IPS-NIHi7 (cell line): ENCODE results near the gene LILRA6.
"Not testable (repeated sequence)": the region's sequence is repeated elsewhere in the genome, so short reads cannot be mapped to it uniquely, and the experiment has no call there.

Source experiments
- DNase-seq: peaks from one replicate; pipeline ENCODE4 v3.0.0; 2012; ENCODE audit warnings: mixed read lengths; ENCODE audit errors: extremely low spot score

Gene LILRA6

DNA sequence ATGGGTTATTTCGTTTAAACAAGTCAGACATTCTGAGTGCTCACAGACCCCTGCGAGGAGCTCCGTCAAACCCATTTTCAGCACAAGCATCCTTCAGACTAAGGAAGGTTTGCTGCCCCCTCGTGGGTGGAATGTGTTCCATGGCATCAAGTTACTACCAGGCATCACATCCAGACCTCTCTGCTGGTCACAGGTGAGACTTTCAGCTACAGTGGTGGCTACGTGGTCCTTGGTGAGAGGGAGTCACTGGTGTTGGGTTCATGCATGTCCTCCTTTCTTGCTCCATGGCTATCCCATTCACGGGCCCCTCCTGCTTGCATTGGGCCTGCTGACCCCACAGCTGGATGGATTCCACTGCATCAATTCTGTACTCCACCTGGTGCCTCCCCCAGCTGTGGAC lies 23.5 kb upstream of the LILRA6 start:
- peak; percentile 89 for DNase-seq

- no peak for DNase-seq
These were observed 19.9 kb upstream of the LILRA6 start for GRCh38 chr19:54262470-54262869.

GRCh38 chr19:54262066-54262465 lies 19.5 kb upstream of the LILRA6 start:
- DNase-seq: no peak

DNA sequence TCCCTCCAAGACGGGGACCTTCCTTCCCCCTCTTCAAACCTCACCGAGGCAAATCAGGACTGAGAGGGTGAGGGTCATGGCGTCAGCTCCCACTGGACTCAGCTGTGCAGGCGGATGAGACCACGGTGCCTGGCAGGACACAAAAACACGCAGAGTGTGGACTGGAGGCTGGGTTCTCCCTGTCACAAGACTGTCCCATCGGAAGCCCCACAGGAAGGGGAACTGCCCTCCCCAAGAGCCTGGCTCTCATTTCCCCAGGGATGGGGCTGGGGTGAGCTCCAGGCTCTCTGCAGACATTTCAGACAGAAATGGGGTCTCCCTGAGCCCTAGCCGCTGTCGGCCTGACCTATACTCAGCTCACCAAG lies 14.5 kb upstream of the LILRA6 start, which contains the start of gene LILRB5:
Gene LILRB5 (minus strand): TSS at position 158 of the 365 bp plus-strand sequence. CDS start 80 bp downstream, at position 78.
- DNase-seq: no peak

- DNase-seq: no peak
These were observed 13.9 kb upstream of the LILRA6 start for GRCh38 chr19:54256250-54257115.

DNA sequence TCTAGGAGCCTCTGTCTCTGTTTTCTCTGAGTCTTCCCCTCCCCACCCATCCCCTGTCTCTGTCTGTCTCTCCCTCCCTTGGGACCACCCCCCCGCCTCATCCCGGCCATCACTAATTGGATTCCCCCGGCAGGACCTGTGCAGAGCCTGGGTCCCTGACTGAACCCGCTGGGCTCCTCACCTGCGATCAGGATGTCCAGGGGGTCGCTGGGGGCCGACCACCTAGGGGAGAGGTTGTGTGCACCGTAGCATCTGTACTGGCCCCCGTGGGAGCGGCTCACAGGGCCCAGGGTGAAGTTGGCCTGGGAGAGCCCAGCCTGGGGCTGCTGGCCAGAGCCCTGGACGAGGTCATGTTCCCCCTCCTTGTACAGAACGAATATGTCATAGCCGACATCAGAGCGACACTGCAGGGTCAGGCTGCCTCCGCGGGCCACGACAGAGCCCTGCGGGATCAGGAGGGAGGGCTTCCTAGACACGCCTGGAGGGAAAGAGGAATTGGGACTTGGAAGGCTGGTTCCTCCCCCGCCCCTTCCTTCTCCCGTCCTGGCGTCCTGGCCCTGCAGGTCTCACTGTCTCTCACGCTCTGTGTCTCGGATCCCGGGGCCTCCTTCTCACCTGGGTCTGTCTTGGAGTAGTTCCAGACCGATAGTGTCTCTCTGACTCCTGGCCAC lies 12.7 kb upstream of the LILRA6 start:
- no peak for DNase-seq

DNA sequence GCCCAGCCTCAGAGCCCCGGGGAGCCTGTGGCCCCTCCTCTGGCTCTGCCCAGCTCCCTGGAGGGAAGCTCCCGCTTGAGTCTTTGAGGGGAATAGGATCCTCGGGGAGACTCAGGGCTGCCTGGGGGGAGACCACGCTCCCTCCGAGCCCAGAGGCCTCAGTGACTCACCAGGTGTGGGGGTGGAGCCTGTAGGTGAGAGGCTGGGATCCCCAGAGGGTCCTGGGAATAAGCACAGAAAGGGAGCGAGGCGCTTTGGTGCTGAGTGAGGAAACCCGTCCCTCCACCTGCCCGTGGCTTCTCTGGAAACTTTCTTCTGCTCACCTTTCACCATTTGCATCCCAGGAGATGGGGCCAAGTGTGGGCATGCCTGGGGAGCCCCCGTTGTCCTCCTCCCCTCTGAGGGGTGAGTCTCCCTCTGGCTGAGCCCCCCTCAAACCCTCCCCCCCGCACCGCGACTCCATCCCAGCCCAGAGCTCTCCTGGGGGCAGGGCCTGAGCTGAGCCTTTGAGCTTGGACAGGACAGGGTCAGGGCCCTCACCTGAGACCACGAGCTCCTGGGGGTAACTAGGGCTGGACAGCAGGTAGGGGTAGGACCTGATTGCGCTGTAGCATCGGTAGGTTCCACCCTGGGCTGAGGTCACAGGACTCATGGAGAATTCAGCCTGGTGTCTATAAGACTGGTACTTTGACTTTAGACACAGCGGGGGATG lies 11.8 kb upstream of the LILRA6 start:
- DNase-seq: peak; percentile 49

- DNase-seq: no peak
These were observed 11.0 kb upstream of the LILRA6 start for GRCh38 chr19:54253331-54254194.

DNA sequence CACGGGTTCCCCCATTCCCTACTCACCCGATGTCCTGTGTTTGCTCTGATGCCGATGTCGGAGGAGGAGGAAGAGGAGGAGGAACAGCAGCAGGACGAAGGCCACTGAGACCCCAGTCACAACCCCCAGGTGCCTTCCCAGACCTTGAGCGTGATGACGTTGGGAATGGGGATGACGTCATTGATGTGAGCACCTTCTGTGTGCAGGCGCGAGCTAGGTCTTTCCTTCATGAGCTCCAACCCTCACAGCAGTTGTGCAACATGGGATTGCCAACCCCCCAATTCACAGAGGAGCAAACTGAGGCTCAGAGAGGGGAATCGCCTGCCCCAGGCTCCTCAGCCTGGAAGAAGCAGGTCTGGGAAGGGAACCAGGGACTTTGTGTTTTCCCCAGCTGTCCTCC lies 10.3 kb upstream of the LILRA6 start:
- no peak for DNase-seq

DNA sequence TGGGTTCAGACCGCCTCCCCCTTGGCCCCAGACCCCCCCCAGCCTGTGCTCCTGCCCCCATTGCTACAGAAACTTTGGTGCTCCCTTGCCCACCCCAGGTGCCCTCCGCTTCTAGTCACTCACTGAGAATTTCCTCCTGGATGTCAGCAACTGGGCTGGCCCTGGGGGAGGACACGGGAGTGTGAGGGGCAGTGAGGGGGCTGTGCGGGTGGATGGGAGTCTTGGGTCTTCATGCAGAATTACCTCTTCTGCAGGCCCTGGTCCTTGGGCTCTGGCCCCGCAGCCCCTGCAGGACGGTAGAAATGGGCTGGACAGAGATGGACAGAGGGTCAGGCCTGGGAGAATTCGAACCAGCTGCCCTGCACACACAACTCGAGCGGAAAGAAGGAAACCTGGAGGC lies 9.7 kb upstream of the LILRA6 start:
- no peak for DNase-seq

- DNase-seq: no peak
These were observed 5.5 kb upstream of the LILRA6 start for GRCh38 chr19:54248016-54248601.

DNA sequence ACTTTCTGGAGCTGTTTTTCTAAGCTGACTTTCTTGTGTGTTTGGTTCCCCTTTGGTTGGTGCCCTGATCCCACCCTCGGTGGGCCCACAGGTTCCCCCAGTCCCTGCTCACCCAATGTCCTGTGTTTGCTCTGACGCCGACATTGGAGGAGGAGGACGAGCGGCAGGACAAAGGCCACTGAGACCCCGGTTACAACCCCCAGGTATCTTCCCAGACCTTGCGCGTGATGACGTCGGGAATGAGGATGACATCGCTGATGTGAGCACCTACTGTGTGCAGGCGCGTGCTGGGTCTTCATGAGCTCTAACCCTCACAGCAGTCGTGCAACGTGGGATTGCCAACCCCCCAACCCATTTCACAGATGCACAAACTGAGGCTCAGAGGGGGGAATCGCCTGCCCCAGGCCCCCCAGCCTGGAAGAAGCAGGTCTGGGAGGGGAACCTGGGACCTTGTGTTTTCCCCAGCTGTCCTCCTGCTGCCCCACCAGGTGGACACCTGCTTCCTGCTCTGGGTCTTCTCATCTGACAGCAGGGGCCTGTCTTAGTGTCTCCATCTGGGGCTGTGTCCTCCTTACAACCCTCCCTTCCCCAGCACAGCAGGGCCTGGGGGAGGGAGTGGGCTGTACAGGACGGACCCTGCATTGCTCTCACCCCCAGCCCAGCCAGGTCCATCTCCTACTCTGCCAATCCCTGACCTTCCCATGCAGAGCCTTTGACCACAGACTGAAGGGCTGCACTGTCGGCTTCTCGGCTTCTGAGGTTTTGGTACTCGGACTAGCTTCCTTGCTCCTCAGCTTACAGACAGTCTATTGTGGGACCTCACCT lies 4.7 kb upstream of the LILRA6 start:
- no peak for DNase-seq

GRCh38 chr19:54245936-54246335 lies 3.3 kb upstream of the LILRA6 start:
- no peak for DNase-seq

GRCh38 chr19:54243809-54244208 lies 1.2 kb upstream of the LILRA6 start:
- DNase-seq: not testable (repeated sequence)

- DNase-seq: not testable (repeated sequence)
These were observed 356 bp downstream of the LILRA6 start for GRCh38 chr19:54242234-54242633.

DNA sequence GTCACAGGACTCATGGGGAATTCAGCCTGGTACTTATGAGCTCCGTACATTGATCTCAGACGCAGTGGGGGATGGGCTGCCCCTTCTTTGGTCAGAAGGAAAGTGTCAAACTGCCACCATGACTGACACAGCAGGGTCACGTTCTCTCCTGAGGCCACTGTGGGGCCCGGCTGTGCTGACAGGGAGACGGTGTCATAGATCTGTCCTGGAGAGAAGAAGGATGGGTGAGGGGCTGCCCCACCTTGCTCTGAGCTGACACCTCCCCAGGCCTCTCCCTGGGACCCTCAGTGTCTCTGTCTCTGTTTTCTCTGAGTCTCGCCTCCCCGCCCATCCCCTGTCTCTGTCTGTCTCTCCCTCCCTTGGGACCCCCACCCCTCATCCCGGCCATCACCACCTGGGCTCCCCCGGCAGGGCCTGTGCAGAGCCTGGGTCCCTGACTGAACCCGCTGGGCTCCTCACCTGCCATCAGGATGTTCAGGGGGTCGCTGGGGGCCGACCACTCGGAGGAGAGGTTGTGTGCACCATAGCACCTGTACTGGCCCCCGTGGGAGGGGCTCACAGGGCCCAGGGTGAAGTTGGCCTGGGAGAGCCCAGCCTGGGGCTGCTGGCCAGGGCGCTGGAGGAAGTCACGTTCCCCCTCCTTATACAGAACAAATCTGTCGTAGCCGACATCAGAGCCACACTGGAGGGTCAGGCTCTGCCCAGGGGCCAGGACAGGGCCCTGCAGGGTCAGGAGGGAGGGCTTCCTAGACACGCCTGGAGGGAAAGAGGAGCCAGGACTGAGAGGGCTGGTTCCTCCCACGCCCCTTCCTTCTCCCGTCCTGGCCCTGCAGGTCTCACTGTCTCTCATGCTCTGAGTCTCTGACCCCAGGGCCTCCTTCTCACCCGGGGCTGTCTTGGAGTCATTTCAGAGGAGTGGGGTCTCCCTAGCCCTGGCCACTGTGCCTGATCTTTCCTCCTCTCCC lies 1.9 kb downstream of the LILRA6 start:
- DNase-seq: not testable (repeated sequence)

- not testable (repeated sequence) for DNase-seq
These were observed 2.9 kb downstream of the LILRA6 start for GRCh38 chr19:54239491-54240371.

GRCh38 chr19:54233941-54234340 lies 8.6 kb downstream of the LILRA6 start:
- DNase-seq: no peak
